ENCODE measurements around the gene GLB1L2.

GLB1L2 gene

GRCh38 chr11:134355656-134356055, 23.9 kb downstream of the GLB1L2 start:
- Mint-ChIP-seq H3K4me3 (no peak overlapping the region), H3K4me1 (peaks cover 22% of the 10 kb centered on the region), H3K9me3 (peaks cover 9% of the 10 kb centered on the region), H3K27ac (no peak overlapping the region), H3K36me3 (ENCODE audit: low read depth) (no peaks in the 10 kb centered on the region), H3K27me3 (ENCODE audit: low read depth, poor library complexity) (peaks cover 21% of the 10 kb centered on the region)
- TF ChIP-seq CTCF (IDR thresholded peaks at IDR 0.05): no peak
- DNase-seq: no peak

DNA sequence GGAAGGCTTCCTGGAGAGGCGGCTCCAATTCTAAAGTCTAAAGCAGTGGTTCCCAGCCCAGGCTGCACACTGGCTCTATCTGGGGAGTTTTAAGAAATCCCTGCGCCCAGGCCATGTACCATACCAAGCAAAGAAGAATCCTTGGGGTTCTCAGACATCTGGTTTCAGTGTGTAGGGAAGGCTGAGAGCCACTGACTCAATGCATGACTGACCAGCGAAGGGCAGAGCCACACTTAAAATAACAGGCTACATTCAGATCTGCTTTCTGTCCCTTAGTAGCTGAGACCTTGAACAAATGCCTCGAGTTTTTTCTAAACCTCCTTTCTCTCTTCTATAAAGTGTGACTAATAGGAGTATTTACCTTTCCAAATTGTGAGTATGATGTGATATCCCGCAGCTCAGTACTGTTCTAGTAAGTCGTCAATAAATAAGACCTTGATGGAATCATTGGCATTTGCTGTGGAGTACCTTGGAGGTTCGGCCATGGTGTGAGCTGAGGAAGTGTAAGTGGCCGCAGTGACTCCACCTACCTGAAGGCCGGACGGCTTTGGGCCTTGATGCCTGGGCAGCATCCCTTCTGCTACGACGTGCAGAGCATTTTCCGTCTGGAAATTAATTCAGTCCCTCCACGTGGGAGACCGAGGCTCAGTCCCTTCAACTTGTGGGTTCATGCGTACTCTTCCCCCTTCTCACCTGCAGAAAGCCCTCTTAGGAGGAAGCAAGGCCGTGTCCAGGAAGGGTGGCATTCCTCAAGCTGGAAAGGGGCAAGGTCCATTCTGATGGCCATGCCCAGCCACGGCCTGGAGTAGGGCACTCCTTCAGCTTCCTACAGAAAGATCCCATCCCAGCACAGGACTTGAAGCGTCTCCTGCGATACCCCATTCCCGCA, 25.1 kb downstream of the GLB1L2 start:
- Mint-ChIP-seq H3K27me3 (ENCODE audit: low read depth, poor library complexity) (peaks cover 29% of the 10 kb centered on the region), H3K4me3 (no peak overlapping the region), H3K36me3 (ENCODE audit: low read depth) (peaks cover 2% of the 10 kb centered on the region), H3K27ac (no peak overlapping the region), H3K9me3 (peaks cover 9% of the 10 kb centered on the region), H3K4me1 (peaks cover 22% of the 10 kb centered on the region)
- no peak for DNase-seq
- TF ChIP-seq CTCF (IDR thresholded peaks at IDR 0.05): no peak

DNA sequence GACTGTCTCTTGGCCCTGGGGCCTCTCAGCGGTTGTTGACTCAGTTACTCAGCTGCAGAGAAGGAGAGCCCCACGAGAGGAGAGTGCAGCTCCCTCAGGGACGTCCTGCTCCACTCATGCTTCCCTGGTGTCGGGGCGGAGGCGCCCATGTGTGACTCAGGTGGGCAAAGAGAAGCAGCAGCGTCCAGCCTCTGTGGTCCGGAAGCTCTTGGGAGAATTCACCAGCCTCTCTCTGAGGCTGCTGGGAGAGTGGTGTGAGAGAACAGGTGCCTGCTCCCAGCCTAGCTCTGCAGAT, 25.7 kb downstream of the GLB1L2 start:
- Mint-ChIP-seq H3K9me3 (peaks cover 9% of the 10 kb centered on the region), H3K27ac (no peak overlapping the region), H3K27me3 (ENCODE audit: low read depth, poor library complexity) (peaks cover 28% of the 10 kb centered on the region), H3K4me3 (no peak overlapping the region), H3K4me1 (peaks cover 22% of the 10 kb centered on the region), H3K36me3 (ENCODE audit: low read depth) (peaks cover 5% of the 10 kb centered on the region)
- DNase-seq: no peak
- TF ChIP-seq CTCF (IDR thresholded peaks at IDR 0.05): no peak

- Mint-ChIP-seq H3K9me3 (peaks cover 8% of the 10 kb centered on the region), H3K4me1 (peaks cover 22% of the 10 kb centered on the region), H3K36me3 (ENCODE audit: low read depth) (peaks cover 5% of the 10 kb centered on the region), H3K27me3 (ENCODE audit: low read depth, poor library complexity) (peaks cover 29% of the 10 kb centered on the region), H3K4me3 (no peak overlapping the region), H3K27ac (no peak overlapping the region)
- no peak for DNase-seq
- TF ChIP-seq CTCF (IDR thresholded peaks at IDR 0.05): no peak
These were observed 26.5 kb downstream of the GLB1L2 start for GRCh38 chr11:134358165-134358855.

GRCh38 chr11:134358856-134359490, 27.2 kb downstream of the GLB1L2 start:
- DNase-seq: no peak
- peaks cover 22% of the 10 kb centered on the region for H3K4me1 Mint-ChIP-seq
- H3K9me3 Mint-ChIP-seq: peaks cover 2% of the 10 kb centered on the region
- H3K4me3 Mint-ChIP-seq: no peak overlapping the region
- peaks cover 5% of the 10 kb centered on the region for H3K36me3 Mint-ChIP-seq (ENCODE audit: low read depth)
- no peak overlapping the region for H3K27ac Mint-ChIP-seq
- H3K27me3 Mint-ChIP-seq (ENCODE audit: low read depth, poor library complexity): peaks cover 29% of the 10 kb centered on the region
- no peak for TF ChIP-seq CTCF (IDR thresholded peaks at IDR 0.05)

Measured in nephron progenitor cell (in vitro differentiated cells).